Measurements from ENCODE around the gene GOLGA7B. TPM values are rescaled to one million over a fixed set of nuclear protein-coding genes. Genes with fewer than 3 reads are reported as not detected.

Gene GOLGA7B
- total and polyA plus RNA-seq, 9 of the 15 experiments (the other 6 are each of a cell fraction or from before 2014, with no cell fraction given): 0.03 to 0.07 (median 0.04) TPM; not detected in 3

GRCh38 chr10:97907211-97907610 lies 57.6 kb downstream of the GOLGA7B start (continued):
- TF ChIP-seq MGA (IDR thresholded peaks at IDR 0.05): no peak
- no peak for TF ChIP-seq RERE (CRISPR knock-in tag; IDR thresholded peaks at IDR 0.05; ENCODE audit: borderline replicate concordance)
- TF ChIP-seq LARP7 (IDR thresholded peaks at IDR 0.05): no peak
- no peak for TF ChIP-seq BMI1 (IDR thresholded peaks at IDR 0.05; ENCODE audit: low read length)

All from K562 (cell line).